ENCODE measurements around the gene UBE2D3. TPM values are rescaled to one million over a fixed set of nuclear protein-coding genes. Genes with fewer than 3 reads are reported as not detected.
A peak's percentile ranks its signal among the peaks of the same experiment; 100 is the strongest.
"Not testable (repeated sequence)": the region's sequence is repeated elsewhere in the genome, so short reads cannot be mapped to it uniquely, and the experiment has no call there.

Gene UBE2D3
- total RNA-seq, 1 donor from 2014 or later: 312 TPM

DNA sequence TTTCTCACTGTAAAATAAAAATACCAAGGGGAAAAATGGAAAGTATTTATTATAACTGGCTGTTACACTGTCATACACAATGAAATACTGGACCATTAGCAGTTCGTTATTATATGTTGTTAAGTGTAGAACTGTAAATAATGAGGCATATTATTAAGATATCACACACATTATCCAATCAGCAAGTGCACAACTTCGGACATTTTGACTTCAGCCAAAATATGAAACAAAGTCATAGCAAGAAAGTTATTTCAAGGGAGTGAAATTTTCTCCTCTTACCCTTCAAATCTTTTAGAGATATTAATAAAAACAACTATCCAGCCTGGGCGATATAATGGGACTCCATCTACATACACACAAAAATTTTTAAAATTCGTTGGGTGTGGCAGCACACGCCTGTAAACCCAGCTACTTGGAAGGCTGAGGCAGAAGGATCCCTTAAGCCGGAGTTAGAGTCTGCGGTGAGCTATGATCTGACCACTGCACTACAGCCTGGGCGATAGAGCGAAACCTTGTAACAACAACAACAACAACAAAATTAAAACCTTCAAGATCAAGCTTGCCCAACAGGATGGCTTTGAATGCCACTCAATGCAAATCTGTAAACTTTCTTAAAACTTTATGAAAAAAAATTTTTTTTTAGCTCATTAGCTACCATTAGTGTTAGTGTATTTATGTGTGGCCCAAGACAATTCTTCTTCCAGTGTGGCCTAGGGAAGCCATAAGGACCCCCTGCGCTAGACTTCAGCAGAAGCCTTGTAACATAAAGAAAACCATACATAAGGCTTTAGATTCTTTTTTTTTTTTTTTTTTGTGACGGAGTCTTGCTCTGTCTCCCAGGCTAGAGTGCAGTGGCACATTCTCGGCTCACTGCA, 40.2 kb upstream of the UBE2D3 start:
- peaks cover 8% of the 10 kb centered on the region for H3K36me3 Mint-ChIP-seq (ENCODE audit: low read depth)
- H3K9me3 Mint-ChIP-seq: no peaks in the 10 kb centered on the region
- peak overlapping the region; percentile 75 for H3K4me3 Mint-ChIP-seq
- no peaks in the 10 kb centered on the region for H3K27me3 Mint-ChIP-seq (ENCODE audit: low read depth)
- H3K27ac Mint-ChIP-seq (ENCODE audit: unreplicated experiment): no peak overlapping the region
- TF ChIP-seq, protein P1, sequence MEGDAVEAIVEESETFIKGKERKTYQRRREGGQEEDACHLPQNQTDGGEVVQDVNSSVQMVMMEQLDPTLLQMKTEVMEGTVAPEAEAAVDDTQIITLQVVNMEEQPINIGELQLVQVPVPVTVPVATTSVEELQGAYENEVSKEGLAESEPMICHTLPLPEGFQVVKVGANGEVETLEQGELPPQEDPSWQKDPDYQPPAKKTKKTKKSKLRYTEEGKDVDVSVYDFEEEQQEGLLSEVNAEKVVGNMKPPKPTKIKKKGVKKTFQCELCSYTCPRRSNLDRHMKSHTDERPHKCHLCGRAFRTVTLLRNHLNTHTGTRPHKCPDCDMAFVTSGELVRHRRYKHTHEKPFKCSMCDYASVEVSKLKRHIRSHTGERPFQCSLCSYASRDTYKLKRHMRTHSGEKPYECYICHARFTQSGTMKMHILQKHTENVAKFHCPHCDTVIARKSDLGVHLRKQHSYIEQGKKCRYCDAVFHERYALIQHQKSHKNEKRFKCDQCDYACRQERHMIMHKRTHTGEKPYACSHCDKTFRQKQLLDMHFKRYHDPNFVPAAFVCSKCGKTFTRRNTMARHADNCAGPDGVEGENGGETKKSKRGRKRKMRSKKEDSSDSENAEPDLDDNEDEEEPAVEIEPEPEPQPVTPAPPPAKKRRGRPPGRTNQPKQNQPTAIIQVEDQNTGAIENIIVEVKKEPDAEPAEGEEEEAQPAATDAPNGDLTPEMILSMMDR (conservative IDR thresholded peaks at IDR 0.05): no peak
- DNase-seq (ENCODE audit: low read depth, low spot score): no peak
- H3K4me1 Mint-ChIP-seq: peaks cover 40% of the 10 kb centered on the region

DNA sequence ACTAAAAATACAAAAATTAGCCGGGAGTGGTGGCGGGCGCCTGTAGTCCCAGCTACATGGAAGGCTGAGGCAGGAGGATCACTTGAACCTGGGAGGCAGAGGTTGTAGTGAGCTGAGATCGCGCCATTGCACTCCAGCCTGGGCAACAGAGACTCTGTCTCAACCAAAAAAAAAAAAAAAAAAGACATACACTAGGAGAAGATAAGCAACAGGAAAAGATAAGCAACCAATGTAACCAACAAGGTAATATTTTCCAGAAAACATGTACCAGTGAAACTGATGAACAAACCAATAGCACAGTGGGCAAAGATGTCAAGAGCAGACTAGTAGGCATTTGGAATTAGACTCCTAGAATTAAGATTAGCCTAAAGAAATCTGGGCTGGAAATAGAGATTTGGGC, 38.0 kb upstream of the UBE2D3 start:
- not testable (repeated sequence) for H3K27me3 Mint-ChIP-seq (ENCODE audit: low read depth); H3K27ac Mint-ChIP-seq (ENCODE audit: unreplicated experiment); H3K36me3 Mint-ChIP-seq (ENCODE audit: low read depth); H3K9me3 Mint-ChIP-seq; DNase-seq (ENCODE audit: low read depth, low spot score)
- peak overlapping the region; percentile 7 for H3K4me3 Mint-ChIP-seq
- peaks cover 26% of the 10 kb centered on the region for H3K4me1 Mint-ChIP-seq

DNA sequence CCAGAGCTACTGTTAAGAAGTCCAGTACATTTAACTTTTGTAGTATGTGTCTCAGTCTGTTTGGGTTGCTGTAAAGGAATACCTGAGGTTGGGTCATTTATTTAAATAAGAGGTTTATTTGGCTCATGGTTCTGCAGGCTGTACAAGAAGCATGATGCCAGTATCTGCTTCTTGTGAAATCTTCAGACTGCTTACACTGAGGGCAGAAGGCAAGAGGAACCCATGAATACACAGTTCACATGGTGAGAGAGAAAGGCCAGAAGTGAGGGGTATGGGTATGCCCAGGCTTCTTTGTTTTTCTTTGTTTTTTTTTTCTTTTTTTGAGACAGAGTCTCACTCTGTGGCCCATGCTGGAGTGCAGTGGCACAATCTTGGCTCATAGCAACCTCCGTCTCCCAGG, 35.4 kb upstream of the UBE2D3 start:
- Mint-ChIP-seq H3K4me1 (peaks cover 8% of the 10 kb centered on the region), H3K36me3 (ENCODE audit: low read depth) (peaks cover 27% of the 10 kb centered on the region), H3K9me3 (peaks cover 8% of the 10 kb centered on the region), H3K27me3 (ENCODE audit: low read depth) (no peaks in the 10 kb centered on the region), H3K27ac (ENCODE audit: unreplicated experiment) (no peak overlapping the region), H3K4me3 (no peak overlapping the region)
- no peak for DNase-seq (ENCODE audit: low read depth, low spot score)
- TF ChIP-seq, protein P1 (conservative IDR thresholded peaks at IDR 0.05): no peak

DNA sequence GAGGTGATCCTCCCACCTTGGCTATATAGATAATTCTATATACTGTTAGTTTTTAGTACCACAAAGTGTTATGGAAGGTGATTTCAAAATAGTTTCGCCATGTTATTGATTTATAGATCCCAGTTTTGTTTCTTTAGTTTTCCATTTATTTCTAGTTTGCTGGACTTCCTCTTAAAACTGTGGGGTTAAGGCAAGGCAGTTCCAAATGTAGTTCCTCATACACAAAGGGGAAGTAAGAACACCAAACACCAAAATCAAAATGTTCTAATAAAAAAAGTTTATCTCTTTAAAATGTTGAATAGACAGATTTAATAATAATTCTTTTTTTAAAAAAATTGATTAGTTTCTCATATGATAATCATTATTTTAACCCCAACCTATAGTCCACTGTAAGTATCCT, 34.7 kb upstream of the UBE2D3 start:
- no peak for DNase-seq (ENCODE audit: low read depth, low spot score)
- Mint-ChIP-seq H3K27me3 (ENCODE audit: low read depth) (no peaks in the 10 kb centered on the region), H3K36me3 (ENCODE audit: low read depth) (peaks cover 27% of the 10 kb centered on the region), H3K27ac (ENCODE audit: unreplicated experiment) (no peak overlapping the region), H3K9me3 (peaks cover 8% of the 10 kb centered on the region), H3K4me1 (peaks cover 8% of the 10 kb centered on the region), H3K4me3 (no peak overlapping the region)
- TF ChIP-seq, protein P1 (conservative IDR thresholded peaks at IDR 0.05): no peak

DNA sequence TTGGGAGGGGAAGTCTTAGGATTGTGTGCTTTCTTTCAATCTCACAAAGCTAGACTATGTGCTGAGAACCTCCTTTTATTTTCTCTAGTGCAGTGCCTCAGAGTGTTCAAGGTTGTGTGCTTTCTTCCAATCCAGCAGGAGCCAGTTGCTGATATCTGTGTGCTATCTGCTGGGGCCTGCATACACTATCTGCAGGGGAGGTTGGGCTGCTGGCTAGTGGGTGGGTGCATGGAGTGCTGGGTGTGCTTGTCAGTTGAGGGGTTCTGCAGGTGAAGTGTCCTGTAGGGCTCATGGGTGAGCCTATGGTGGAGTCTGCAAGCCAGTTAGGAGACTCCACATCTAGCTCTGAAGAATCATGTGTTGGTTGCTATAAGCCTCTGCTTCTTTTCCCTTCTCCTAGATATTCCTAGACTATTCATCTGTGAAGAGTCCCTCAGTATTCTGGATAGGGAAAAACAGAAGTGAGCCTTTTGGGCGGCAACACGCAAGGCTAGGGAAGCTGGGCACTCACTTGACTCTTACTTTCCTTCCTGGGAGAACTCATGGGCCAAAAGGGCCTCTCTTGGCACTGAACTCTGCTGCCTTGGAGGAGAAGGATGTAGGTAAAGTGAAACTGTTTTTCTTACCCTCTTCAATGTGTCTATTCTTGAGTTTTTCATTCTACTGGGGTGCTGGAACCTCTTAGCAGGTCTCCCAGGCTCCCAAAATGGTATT, 33.4 kb upstream of the UBE2D3 start:
- DNase-seq (ENCODE audit: low read depth, low spot score): no peak
- Mint-ChIP-seq H3K36me3 (ENCODE audit: low read depth) (peaks cover 27% of the 10 kb centered on the region), H3K4me3 (no peak overlapping the region), H3K27ac (ENCODE audit: unreplicated experiment) (no peak overlapping the region), H3K4me1 (peaks cover 4% of the 10 kb centered on the region), H3K27me3 (ENCODE audit: low read depth) (no peaks in the 10 kb centered on the region), H3K9me3 (peaks cover 8% of the 10 kb centered on the region)
- TF ChIP-seq, protein P1 (conservative IDR thresholded peaks at IDR 0.05): no peak

Data from neural crest cell (in vitro differentiated cells).